ENCODE measurements around the gene UGT3A2. TPM values are rescaled to one million over a fixed set of nuclear protein-coding genes. Genes with fewer than 3 reads are reported as not detected.

UGT3A2 gene
- total RNA-seq, 1 donor from 2014 or later: 0.18 TPM

GRCh38 chr5:36009698-36010097 is 57.0 kb downstream of the UGT3A2 start:
- intact Hi-C loops (cut with micrococcal nuclease): no loop called here

DNA sequence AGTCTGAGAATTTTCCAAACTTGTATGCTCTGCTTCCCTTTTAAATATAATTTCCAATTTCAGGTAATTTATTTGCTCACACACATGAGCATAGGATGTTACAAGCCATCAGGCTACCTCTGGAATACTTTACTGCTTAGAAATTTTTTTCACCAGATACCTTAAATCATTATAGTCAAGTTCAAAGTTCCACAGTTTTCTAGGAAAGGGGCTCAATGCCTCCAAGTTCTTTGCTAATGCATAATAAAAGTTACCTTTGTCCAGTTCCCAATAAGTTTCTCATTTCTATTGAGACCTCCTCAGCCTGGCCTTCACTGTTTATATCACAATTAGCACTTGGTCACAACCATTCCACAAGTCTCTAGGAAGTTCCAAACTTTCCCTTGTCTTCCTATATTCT is 59.3 kb downstream of the UGT3A2 start:
- intact Hi-C loops (cut with micrococcal nuclease): no loop called here

GRCh38 chr5:36006163-36006562 is 60.5 kb downstream of the UGT3A2 start:
- intact Hi-C loops (cut with micrococcal nuclease): no loop called here

DNA sequence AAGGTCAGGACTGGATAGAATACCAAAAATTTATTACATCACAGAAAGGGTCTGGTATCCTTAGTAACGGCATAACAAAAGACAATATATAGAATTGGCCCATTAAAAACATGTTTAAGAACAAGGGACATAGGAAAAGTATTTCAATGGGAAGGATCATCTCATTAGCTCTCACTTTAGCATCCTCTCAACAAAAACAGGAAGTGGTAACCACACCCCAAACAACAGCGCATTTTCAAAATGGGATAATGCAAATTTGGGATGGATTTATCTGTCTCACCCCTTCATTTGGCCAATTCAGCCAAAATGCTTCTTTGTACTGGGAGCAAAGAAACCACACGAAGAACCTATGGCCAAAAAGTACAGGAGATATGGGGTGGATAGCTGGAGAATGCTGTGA is 65.7 kb downstream of the UGT3A2 start:
- intact Hi-C loops (cut with micrococcal nuclease): no loop called here

GRCh38 chr5:35999547-35999946 is 67.1 kb downstream of the UGT3A2 start:
- intact Hi-C loops (cut with micrococcal nuclease): no loop called here

GRCh38 chr5:35996076-35996475 is 70.6 kb downstream of the UGT3A2 start:
- intact Hi-C loops (cut with micrococcal nuclease): no loop called here

DNA sequence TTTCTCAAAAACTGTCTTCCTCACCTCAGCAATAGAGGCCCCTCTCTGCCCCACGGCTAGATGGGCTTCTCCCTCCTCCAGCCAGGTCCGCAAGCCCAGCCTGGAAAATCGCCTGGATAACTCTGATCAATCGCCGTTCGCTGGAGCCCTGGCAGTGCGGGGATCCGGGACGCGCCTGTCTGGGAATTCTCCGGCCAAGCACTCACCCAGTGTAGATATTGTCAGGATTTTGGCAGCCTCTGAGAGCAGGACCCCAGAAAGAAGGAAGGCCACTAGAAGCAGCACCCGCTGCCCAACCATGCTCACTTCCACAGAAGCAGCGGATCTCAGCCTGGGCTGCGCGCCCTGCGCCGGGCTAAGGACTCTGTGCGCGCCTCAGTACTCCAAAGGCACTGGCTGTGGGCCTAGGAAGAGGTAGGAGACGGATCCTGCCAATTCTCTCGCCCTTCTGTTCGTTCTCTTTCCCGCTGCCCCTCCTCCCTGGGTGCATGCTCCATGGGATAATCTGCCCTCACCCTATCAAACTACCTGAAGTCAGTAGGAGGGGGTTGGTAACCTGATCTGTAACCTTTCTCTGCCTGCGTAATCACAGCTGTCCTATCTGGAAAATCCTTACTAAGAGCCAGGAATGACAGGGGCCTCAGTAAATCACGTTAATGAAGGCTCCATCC is 75.6 kb downstream of the UGT3A2 start, which contains the start of gene UGT3A1:
Gene UGT3A1, minus strand, starts transcription at position 450 of the 671 bp plus-strand sequence. Its CDS starts 150 bp downstream, at position 300.
- intact Hi-C loops (cut with micrococcal nuclease): no loop called here

- intact Hi-C loops (cut with micrococcal nuclease): no loop called here
Measured at GRCh38 chr5:35990520-35990919, 76.2 kb downstream of the UGT3A2 start.

DNA sequence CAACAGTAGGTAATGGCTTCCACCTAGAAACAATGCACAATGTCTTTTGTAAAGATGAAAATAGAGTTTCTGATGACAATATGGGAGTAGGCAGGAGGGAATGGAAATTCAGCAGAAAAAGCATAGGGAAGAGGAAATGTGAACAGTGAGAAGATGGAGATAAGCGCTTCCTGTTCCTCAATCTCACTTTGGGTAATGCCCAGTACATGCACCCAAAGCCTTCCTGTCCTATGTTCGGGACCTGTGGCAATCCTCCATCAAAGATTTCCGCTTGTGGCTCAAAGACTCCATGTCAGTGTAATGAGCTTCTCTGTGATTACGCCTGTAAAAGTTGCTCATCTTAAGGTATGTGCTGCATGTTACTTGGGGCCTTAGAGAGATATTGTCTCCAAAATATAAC is 78.2 kb downstream of the UGT3A2 start:
- intact Hi-C loops (cut with micrococcal nuclease): no loop called here

DNA sequence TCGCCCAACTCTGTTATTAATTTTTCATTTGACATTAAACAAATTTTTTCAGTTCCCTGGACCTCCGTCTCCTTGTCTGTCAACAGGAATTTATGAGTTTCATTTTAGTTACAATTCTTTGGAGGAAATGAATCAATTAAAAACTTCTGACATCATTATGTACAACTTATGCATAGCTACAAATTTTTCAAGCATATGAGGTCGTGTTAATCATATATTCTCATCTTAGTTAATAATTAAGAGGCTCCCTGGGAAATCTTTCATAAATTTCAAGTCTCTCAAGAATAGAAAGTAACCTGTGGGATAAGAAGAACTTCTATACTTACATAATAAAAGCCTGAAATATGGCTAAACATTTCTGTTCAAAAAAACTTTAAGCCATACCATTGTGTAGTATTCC is 78.9 kb downstream of the UGT3A2 start:
- intact Hi-C loops (cut with micrococcal nuclease): no loop called here

Other genes with a start within 250 kb of the UGT3A2 start
- gene IL7R, start 210.0 kb downstream of the UGT3A2 start, total RNA-seq: 128 and 132 TPM in 2 replicates
- 0.20 TPM in 1 of 2 replicates, not detected in the other for gene CAPSL, start 128.3 kb downstream of the UGT3A2 start, total RNA-seq
- not detected in 2 replicates for gene UGT3A1, start 75.5 kb downstream of the UGT3A2 start, total RNA-seq
- gene LMBRD2, start 85.0 kb upstream of the UGT3A2 start, total RNA-seq: 11.6 and 14.8 TPM in 2 replicates
- gene SKP2, start 85.2 kb upstream of the UGT3A2 start, total RNA-seq: 45.5 and 46.6 TPM in 2 replicates
- gene NADK2, start 175.0 kb upstream of the UGT3A2 start, total RNA-seq: 11.0 and 12.3 TPM in 2 replicates
- not detected in 2 replicates for gene RANBP3L, start 235.0 kb upstream of the UGT3A2 start, total RNA-seq

All from T-helper 2 cell treated with Interferon-gamma antibody and Interleukin-4, amounts not matched to agents 100 ng/mL and 5 ng/mL, for 36 hours (primary cell).